ENCODE results near the gene ZNF775.

The ZNF775 gene

GRCh38 chr7:150404805-150405583 lies 25.9 kb downstream of the ZNF775 start (continued):
- no peak for TF ChIP-seq PPARA (CRISPR knock-in tag; IDR thresholded peaks at IDR 0.05; ENCODE audit: borderline replicate concordance)
- TF ChIP-seq RARB (CRISPR knock-in tag; IDR thresholded peaks at IDR 0.05), result no peak
- no peak for TF ChIP-seq POU6F1 (CRISPR knock-in tag; IDR thresholded peaks at IDR 0.05; ENCODE audit: borderline replicate concordance, low read depth)
- TF ChIP-seq TCF4 (CRISPR knock-in tag; IDR thresholded peaks at IDR 0.05; ENCODE audit: borderline replicate concordance), result no peak
- TF ChIP-seq ISL1 (CRISPR knock-in tag; IDR thresholded peaks at IDR 0.05), result no peak
- no peak for TF ChIP-seq ZFP30 (CRISPR knock-in tag; IDR thresholded peaks at IDR 0.05)
- peak; percentile 53; the same call in 1 of the 2 replicates for TF ChIP-seq CSDC2 (CRISPR knock-in tag; IDR thresholded peaks at IDR 0.05)
- no peak for TF ChIP-seq ZNF70 (CRISPR knock-in tag; IDR thresholded peaks at IDR 0.05)
- TF ChIP-seq ARNTL (CRISPR knock-in tag; IDR thresholded peaks at IDR 0.05; ENCODE audit: borderline replicate concordance, low read depth), result no peak
- TF ChIP-seq ZFP3 (CRISPR knock-in tag; IDR thresholded peaks at IDR 0.05), result peak; percentile 87

GRCh38 chr7:150405584-150406311 lies 26.6 kb downstream of the ZNF775 start:
- TF ChIP-seq SNAI2 (CRISPR knock-in tag; IDR thresholded peaks at IDR 0.05) (no peak), PATZ1 (CRISPR knock-in tag; IDR thresholded peaks at IDR 0.05; ENCODE audit: borderline replicate concordance) (peak; percentile 62; the same call in 1 of the 2 replicates), ZNF70 (CRISPR knock-in tag; IDR thresholded peaks at IDR 0.05) (0 out of 2 replicates have a peak, but pooled peaks have one; percentile 17)
- peak; percentile 68 for ATAC-seq

GRCh38 chr7:150406312-150406566 lies 27.1 kb downstream of the ZNF775 start:
- ATAC-seq, result no peak
- no peak for TF ChIP-seq TCF4 (CRISPR knock-in tag; IDR thresholded peaks at IDR 0.05; ENCODE audit: borderline replicate concordance)
- no peak for TF ChIP-seq ISL1 (CRISPR knock-in tag; IDR thresholded peaks at IDR 0.05)
- no peak for TF ChIP-seq ZC3H10 (CRISPR knock-in tag; IDR thresholded peaks at IDR 0.05)
- no peak for TF ChIP-seq ZNF70 (CRISPR knock-in tag; IDR thresholded peaks at IDR 0.05)
- no peak for TF ChIP-seq ZNF565 (CRISPR knock-in tag; conservative IDR thresholded peaks at IDR 0.05; ENCODE audit: low read depth)
- no peak for TF ChIP-seq CSRNP3 (CRISPR knock-in tag; IDR thresholded peaks at IDR 0.05)
- TF ChIP-seq CSDC2 (CRISPR knock-in tag; IDR thresholded peaks at IDR 0.05), result no peak
- TF ChIP-seq TOX (CRISPR knock-in tag; IDR thresholded peaks at IDR 0.05; ENCODE audit: borderline replicate concordance), result no peak
- no peak for TF ChIP-seq BACH2 (CRISPR knock-in tag; IDR thresholded peaks at IDR 0.05; ENCODE audit: borderline replicate concordance)
- TF ChIP-seq ARNTL (CRISPR knock-in tag; IDR thresholded peaks at IDR 0.05; ENCODE audit: borderline replicate concordance, low read depth), result no peak
- TF ChIP-seq OSR1 (CRISPR knock-in tag; IDR thresholded peaks at IDR 0.05), result no peak
- TF ChIP-seq ZNF8 (CRISPR knock-in tag; IDR thresholded peaks at IDR 0.05), result no peak
- no peak for TF ChIP-seq ZFP30 (CRISPR knock-in tag; IDR thresholded peaks at IDR 0.05)
- no peak for TF ChIP-seq GLIS3 (CRISPR knock-in tag; IDR thresholded peaks at IDR 0.05)
- TF ChIP-seq PATZ1 (CRISPR knock-in tag; IDR thresholded peaks at IDR 0.05; ENCODE audit: borderline replicate concordance), result no peak
